ENCODE data around the gene MRPL39.

Gene MRPL39

GRCh38 chr21:25557180-25557579 lies 50.1 kb downstream of the MRPL39 start:
- DNase-seq: no peak
- TF ChIP-seq GATA1 (IDR thresholded peaks at IDR 0.05; ENCODE audit: low read depth, low read length) (no peak), POLR2A (IDR thresholded peaks at IDR 0.05; ENCODE audit: low read length) (no peak)

GRCh38 chr21:25556091-25556490 lies 51.2 kb downstream of the MRPL39 start:
- no peak for DNase-seq
- TF ChIP-seq GATA1 (IDR thresholded peaks at IDR 0.05; ENCODE audit: low read depth, low read length) (no peak), POLR2A (IDR thresholded peaks at IDR 0.05; ENCODE audit: low read length) (no peak)

GRCh38 chr21:25555492-25555891 lies 51.8 kb downstream of the MRPL39 start:
- TF ChIP-seq GATA1 (IDR thresholded peaks at IDR 0.05; ENCODE audit: low read depth, low read length): no peak
- TF ChIP-seq POLR2A (IDR thresholded peaks at IDR 0.05; ENCODE audit: low read length): no peak
- DNase-seq: no peak

- no peak for DNase-seq
- TF ChIP-seq POLR2A (IDR thresholded peaks at IDR 0.05; ENCODE audit: low read length) (no peak), GATA1 (IDR thresholded peaks at IDR 0.05; ENCODE audit: low read depth, low read length) (no peak)
Measured at GRCh38 chr21:25552856-25553255, 54.4 kb downstream of the MRPL39 start.

- DNase-seq: no peak
- no peak for TF ChIP-seq POLR2A (IDR thresholded peaks at IDR 0.05; ENCODE audit: low read length)
- TF ChIP-seq GATA1 (IDR thresholded peaks at IDR 0.05; ENCODE audit: low read depth, low read length): no peak
Measured at GRCh38 chr21:25551569-25551968, 55.7 kb downstream of the MRPL39 start.

GRCh38 chr21:25550352-25551120 lies 56.7 kb downstream of the MRPL39 start:
- no peak for DNase-seq
- no peak for TF ChIP-seq POLR2A (IDR thresholded peaks at IDR 0.05; ENCODE audit: low read length)
- no peak for TF ChIP-seq GATA1 (IDR thresholded peaks at IDR 0.05; ENCODE audit: low read depth, low read length)

GRCh38 chr21:25541042-25541441 lies 66.2 kb downstream of the MRPL39 start:
- no peak for TF ChIP-seq POLR2A (IDR thresholded peaks at IDR 0.05; ENCODE audit: low read length)
- no peak for TF ChIP-seq GATA1 (IDR thresholded peaks at IDR 0.05; ENCODE audit: low read depth, low read length)
- DNase-seq: no peak

- DNase-seq: no peak
- no peak for TF ChIP-seq GATA1 (IDR thresholded peaks at IDR 0.05; ENCODE audit: low read depth, low read length)
- TF ChIP-seq POLR2A (IDR thresholded peaks at IDR 0.05; ENCODE audit: low read length): no peak
Measured at GRCh38 chr21:25539606-25540005, 67.7 kb downstream of the MRPL39 start.

- TF ChIP-seq POLR2A (IDR thresholded peaks at IDR 0.05; ENCODE audit: low read length) (no peak), GATA1 (IDR thresholded peaks at IDR 0.05; ENCODE audit: low read depth, low read length) (no peak)
- no peak for DNase-seq
Measured at GRCh38 chr21:25537174-25537573, 70.1 kb downstream of the MRPL39 start.

DNA sequence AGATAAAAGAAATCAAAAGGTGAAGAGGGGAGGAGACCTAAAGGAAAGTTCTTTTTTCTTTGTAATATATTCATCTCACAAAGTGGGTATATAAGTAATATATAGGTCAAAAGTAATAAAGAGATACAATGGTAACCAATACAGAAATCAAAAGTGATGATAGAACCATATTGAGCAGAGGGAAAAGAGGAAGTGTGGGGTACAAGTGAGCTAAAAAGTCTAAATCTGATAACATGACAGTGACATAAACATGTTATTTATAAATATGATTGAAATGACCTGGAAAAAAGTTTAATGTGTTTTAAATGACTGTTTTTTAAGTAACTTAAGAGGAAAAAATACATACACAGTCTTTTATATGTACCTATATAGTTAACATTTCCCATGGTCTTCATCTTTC lies 70.5 kb downstream of the MRPL39 start:
- no peak for DNase-seq
- TF ChIP-seq POLR2A (IDR thresholded peaks at IDR 0.05; ENCODE audit: low read length) (no peak), GATA1 (IDR thresholded peaks at IDR 0.05; ENCODE audit: low read depth, low read length) (no peak)

- no peak for TF ChIP-seq GATA1 (IDR thresholded peaks at IDR 0.05; ENCODE audit: low read depth, low read length)
- no peak for TF ChIP-seq POLR2A (IDR thresholded peaks at IDR 0.05; ENCODE audit: low read length)
- no peak for DNase-seq
Measured at GRCh38 chr21:25535849-25536248, 71.4 kb downstream of the MRPL39 start.
